GM21390 (cell line): Measurements from ENCODE around the gene ADIRF.
"Not testable (repeated sequence)": the region's sequence is repeated elsewhere in the genome, so short reads cannot be mapped to it uniquely, and the experiment has no call there.

Experiments used
- ATAC-seq: cut with Tn5 transposase; IDR thresholded peaks from one replicate; pipeline ENCODE4 v1.9.1; 2021; ENCODE audit not compliant: unreplicated experiment

Gene ADIRF

DNA sequence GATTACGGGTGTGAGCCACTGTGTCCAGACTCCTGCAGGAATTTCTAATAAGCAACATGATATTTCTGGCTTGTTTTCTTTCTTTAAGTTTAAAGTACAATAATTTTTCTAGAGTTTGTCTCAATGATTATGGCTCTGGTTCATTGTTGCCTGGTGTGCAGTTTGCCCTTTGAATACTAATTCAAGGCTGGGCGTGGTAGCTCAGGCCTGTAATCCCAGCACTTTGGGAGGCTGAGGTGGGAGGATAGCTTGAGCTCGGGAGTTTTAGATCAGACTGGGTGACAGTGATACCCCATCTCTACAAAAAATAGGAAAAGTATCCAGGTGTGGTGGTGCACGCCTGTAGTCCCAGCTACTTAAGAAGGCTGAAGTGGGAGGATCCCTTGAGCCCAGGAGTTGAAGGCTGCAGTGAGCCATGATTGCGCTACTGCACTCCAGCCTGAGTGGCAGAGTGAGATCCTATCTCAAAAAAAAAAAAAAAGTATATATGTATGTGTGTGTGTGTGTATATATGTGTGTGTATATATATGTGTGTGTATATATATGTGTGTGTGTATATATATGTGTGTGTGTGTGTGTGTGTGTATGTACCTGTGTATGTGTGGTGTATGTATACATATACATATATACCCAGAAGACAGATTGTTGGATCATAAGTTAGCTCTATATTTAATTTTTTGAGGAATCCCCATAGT is 8.2 kb downstream of the ADIRF start:
- no peak for ATAC-seq

DNA sequence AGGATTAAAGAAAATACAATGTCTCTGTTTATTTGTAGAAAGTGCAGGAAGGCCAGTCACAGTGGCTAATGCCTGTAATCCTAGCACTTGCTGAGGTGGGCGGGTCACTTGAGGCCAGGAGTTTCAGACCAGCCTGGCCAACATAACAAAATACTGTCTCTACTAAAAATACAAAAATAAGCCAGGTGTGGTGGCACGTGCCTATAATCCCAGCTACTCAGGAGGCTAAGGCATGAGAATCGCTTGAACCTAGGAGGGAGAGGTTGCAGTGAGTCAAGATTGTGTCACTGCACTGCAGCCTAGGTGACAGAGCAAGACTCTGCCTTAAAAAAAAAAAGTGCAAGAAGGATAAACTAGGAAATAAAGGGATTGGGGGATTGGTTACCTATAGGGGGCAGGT is 10.2 kb downstream of the ADIRF start:
- ATAC-seq = not testable (repeated sequence)

DNA sequence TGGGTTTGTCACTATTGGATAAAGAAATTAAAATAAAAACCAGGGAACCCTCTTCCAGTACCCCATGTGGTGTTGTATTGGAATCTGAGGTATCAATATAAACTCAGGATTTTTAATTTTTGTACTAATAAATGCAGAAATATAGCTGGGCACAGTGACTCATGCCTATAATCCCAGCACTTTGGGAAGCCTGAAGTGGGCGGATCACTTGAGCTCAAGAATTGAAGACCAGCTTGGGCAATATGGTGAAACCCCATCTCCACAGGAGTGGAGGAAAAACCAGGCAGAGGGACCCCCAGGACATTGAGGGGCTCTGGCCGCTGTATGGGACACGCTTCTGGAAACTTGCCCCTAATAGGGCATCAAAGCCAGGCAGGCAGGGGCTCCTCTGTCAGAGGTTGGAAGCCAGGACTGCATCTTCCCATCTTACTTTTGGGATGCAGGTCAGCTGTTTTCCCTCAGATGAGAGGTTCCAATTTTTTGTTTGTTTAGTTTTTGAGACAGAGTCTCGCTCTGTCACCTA is 11.1 kb downstream of the ADIRF start:
- ATAC-seq = no peak

DNA sequence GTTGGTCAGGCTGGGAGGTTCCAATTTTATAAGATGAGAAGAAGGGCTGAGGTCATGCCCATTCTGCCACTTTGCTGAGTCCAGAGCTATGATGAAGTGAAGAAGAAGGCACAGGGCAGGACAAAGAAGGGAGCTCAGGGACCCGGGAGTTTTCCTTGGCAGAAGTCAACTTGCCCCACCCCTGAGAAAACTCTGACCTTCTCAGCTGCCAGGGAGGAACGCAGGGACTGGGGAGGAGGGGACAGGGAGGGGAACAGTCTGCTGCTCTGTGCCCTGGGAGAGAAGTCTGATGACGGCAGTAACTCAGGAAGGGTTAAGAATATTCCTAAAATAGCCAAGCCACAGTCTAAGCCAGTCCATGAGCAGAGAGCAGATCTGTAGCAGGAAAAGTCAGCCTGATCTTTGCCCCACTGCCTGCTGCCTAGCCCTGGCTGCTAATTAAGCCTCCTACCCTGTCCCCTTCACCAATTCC is 11.7 kb downstream of the ADIRF start:
- no peak for ATAC-seq

DNA sequence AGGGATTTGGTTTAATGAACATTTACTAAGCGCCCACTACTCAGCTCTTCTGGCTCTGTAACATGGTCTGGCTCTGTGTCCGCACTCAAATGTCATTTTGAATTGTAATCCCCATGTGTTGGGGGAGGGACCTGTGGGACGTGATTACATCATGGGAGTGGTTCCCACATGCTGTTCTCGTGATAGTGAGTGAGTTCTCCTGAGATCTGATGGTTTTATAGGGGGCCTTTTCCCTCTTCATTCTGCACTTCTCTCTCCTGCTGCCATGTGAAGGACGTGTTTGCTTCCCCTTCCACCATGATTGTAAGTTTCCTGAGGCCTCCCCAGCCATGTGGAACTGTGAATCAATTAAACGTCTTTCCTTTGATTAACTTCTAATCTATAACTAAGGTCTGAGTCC is 12.7 kb downstream of the ADIRF start:
- not testable (repeated sequence) for ATAC-seq

DNA sequence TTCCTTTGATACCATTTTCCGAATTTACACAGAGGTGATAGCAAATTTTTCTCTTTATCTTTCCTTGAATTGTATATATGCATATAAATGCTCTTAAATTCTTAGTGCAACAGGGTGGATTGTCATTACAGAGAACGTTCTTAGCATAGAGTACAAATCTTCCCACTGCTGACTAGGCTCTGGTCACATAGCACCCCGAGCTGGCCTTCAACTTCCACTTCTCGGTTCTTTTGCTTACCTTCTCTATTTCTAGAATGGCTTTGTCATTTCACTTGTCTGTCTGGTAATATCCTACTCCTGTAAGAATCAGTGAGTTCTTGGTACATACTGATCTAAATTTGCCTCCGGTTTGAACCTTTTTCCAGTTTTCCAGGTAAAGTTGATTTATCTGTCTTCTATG is 13.4 kb downstream of the ADIRF start:
- ATAC-seq = no peak

DNA sequence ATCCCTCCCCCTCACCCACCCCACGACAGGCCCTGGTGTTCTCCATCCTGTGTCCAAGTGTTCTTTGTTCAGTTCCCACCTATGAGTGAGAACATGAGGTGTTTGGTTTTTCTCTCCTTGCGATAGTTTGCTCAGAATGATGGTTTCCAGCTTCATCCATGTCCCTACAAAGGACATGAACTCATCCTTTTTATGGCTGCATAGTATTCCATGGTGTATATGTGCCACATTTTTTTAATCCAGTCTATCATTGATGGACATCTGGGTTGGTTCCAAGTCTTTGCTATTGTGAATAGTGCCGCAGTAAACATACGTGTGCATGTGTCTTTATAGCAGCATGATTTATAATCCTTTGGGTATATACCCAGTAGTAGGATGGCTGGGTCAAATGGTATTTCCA is 16.2 kb downstream of the ADIRF start:
- not testable (repeated sequence) for ATAC-seq

DNA sequence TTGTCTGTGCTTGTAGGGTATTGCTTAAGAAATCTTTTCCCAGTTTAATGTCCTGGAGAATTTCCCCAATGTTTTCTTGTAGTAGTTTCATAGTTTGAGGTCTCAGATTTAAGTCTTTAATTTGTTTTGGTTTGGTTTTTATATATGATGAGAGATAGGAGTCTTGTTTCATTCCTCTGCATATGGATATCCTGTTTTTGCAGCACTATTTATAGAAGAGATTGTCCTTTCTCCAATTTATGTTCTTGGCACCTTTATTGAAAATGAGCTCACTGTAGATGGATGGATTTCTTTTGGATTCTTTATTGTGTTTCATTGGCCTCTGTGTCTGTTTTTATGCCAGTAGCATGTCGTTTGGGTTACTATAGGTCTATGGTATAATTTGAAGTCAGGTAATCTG is 20.2 kb downstream of the ADIRF start:
- ATAC-seq = no peak

DNA sequence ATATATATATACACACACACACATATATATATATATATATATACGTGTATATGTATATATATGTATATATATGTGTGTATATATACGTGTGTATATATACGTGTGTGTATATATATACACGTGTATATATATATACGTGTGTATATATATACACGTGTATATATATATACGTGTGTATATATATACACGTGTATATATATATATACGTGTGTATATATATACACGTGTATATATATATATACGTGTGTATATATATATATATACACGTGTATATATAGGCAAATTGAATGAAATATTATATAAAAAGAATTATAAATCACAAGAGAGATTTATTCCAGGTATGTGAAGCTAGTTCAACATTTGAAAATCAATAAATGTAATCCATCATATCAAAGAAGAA is 23.1 kb downstream of the ADIRF start:
- not testable (repeated sequence) for ATAC-seq

DNA sequence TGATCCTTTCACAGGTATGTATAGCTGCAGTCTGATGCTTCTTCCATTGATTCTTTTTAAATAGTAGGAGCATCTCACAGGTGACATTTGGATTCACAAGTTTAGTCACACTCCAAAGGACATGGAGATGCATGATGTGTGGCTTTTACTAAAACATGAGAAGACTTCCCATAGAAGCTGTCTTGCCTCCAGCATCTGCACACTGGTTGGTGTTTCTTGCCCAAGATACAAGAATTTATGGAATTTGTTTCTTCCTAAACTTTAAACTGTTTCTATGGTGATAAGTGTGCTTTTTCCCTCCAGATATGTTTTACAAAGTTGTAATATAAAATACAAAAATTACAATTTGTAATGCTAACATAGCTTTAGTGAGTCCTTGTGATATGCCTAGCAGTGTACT is 24.2 kb downstream of the ADIRF start:
- no peak for ATAC-seq

DNA sequence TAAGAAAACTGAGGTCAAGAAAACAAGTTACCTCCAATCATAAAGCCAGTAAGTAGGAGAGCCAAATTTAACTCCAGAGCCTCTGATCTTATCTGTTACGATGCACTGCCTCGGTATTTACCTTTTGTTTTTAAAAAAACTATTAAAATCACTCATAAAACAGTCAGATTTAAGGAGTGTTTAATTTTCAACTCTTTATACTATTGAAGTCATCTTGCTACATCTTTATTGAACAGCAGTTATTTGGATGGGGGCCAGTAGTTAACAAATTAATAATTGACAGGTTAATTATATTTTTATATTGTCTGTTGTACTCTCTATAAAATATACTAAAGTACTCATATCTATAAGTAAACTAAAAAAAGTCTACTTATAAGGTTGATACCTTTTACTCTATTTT is 24.6 kb downstream of the ADIRF start:
- no peak for ATAC-seq

DNA sequence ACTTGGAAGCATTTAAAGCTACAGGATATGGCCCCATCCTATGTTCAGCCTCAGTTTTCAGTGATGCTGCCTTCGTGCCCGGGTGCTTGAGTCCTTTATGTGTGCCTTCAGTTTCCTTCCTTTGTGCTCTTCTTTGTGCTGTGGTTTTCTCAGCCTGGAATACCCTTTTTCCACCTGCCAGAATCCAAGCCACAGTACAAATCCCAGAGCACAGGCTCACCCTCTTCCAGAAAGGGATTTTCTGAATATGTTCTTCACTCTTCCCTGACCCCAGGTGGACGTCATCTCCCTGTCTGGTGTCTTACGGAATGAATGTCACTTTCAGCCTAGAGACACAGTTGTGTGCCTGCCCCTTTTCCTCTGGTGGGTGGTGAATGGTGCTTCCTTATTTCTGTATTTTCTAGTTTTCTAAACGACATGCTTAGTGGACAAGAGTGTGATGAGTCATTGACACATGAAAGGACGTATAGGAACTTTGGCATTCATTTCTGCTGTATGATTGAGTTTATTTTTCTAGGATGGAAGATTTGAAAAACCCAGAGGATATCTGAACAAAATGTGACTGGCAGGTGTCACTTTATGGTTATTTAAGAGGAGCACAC is 31.6 kb downstream of the ADIRF start:
- ATAC-seq = not testable (repeated sequence)

DNA sequence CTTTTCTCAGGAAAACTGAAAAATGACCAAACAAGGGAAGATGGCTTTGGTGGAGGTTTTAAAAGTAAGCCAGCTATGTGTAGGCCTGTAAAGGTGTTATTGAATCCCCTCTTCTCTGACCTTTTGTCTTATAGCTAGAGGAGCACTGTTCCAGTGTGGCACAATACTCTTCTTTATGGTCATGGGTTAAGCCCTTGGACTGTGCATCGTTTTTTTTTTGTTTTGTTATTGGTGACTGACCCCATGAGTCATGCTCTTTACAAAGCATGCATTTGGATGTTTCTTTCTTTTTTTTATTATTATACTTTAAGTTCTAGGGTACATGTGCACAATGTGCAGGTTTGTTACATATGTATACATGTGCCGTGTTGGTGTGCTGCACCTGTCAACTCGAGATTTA is 32.2 kb downstream of the ADIRF start:
- no peak for ATAC-seq

DNA sequence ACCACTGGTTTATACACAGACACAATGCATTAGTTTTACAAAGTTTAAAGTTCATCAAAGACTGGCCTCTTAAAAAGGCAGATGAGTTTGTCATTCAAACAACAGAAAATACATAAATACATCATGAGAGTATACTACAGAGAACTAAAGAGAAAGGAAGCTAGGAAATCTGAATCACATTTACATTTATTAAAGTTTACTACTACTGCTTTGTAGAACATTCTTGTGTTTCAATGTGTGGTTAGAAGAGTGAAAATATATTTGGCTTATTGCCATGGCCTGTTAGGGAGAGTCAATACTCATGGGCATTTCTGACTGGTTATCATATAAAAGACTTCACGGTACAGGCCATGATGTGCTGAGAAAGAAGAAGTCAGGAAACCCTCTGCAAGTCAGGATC is 38.8 kb downstream of the ADIRF start:
- not testable (repeated sequence) for ATAC-seq

DNA sequence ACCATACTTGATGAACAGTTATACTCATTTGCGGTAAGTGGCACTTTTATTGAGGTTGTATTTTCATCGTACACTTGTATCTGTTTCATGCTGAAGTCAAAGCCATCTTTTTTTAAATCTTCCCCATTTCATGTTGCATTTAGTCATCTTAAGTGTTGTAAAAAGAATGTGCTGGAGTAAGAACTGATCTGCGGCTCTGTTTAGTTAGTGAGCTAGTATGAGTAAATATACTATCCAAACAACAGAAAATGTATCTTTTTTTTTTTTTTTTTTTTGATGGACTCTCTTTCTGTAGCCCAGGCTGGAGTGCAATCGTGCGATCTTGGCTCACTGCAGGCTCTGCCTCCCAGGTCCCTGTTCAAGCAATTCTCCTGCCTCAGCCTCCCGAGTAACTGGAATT is 39.4 kb downstream of the ADIRF start:
- ATAC-seq = not testable (repeated sequence)

DNA sequence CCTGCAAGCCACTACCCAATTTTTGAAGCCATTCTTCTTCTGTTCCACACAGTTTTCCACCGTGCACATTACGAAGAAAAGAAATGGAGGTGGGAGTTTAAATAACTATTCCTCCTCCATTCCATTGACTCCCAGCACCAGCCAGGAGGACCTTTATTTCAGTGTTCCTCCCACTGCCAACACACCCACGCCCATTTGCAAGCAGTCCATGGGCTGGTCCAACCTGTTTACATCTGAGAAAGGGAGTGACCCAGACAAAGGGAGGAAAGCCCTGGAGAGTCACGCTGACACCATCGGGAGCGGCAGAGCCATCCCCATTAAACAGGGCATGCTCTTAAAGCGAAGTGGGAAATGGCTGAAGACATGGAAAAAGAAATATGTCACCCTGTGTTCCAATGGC is 40.0 kb downstream of the ADIRF start:
- ATAC-seq = not testable (repeated sequence)

DNA sequence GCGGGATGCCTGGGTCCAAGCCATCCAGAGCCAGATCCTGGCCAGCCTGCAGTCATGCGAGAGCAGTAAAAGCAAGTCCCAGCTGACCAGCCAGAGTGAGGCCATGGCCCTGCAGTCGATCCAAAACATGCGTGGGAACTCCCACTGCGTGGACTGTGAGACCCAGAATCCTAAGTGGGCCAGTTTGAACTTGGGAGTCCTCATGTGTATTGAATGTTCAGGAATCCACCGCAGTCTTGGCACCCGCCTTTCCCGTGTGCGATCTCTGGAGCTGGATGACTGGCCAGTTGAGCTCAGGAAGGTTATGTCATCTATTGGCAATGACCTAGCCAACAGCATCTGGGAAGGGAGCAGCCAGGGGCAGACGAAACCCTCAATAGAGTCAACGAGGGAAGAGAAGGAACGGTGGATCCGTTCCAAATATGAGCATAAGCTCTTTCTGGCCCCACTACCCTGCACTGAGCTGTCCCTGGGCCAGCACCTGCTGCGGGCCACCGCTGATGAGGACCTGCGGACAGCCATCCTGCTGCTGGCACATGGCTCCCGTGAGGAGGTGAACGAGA is 40.9 kb downstream of the ADIRF start:
- not testable (repeated sequence) for ATAC-seq

DNA sequence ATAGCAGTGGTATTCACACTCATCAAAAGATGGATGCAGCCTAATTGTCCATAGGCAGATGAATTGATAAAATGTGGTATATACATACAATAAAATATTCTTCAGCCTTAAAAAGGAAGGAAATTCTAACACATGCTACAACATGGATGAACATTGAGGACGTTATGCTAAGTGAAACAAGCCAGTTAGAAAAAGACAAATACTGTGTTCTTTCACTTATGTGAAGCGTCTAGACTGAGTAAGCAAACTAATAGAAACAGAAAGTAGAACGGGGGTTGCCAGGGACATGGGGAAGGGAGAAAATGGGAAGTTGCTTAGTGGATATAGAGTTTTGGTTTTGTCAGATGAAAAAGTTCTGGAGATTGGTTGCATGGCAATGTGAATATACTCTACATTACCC is 45.2 kb downstream of the ADIRF start:
- not testable (repeated sequence) for ATAC-seq

DNA sequence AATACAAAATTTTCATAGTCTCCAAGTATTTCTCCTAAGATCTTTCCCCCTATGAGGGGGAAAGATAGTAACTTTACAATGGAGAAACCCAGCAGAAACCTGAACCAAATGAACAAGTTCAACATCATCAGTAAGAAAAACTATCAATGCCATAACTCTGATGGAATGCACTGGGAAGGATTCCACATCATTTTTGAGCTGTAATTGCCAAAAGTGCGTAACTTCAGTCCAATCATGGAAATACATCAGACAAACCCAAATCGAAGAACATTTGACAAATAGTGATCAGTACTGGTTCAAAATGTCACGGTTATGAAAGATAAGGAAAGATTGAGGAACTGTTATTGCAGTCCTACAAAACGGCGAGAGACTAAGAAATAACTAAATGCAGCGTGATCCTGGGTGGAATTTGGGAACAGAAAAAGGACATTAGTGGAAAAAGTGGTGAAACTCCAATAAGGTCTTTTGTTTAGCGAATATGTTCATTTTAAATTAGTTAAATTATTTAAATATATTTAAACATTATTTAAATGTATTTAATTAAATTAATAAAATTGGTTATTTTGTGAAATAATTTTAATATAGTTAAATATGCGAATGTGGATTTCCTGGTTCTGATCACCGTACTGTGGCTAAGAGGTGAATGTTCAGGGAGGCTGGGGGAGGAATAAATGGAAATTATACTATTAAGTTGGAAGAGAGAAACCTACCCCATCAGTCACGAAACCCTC is 46.9 kb downstream of the ADIRF start:
- ATAC-seq = not testable (repeated sequence)

DNA sequence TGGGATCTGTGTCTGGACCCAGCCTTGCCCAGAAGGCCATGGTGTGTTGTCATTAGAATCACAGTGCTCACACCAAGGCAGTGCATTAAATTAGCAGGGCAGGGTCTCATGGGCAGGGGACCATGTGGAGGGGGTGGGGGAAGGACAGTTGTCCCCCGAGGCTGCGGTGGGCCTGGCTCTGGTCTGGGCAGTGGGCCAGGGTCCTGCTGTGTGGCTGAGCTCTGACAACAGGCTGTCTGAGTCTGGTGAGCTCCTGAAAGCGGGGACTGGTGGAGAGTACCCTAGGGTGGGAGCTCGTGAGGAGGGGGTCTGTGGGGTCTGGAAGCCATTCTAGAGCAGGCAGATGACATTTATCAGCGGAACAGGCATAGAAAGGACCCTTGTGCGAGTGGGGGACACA is 49.8 kb downstream of the ADIRF start:
- not testable (repeated sequence) for ATAC-seq

DNA sequence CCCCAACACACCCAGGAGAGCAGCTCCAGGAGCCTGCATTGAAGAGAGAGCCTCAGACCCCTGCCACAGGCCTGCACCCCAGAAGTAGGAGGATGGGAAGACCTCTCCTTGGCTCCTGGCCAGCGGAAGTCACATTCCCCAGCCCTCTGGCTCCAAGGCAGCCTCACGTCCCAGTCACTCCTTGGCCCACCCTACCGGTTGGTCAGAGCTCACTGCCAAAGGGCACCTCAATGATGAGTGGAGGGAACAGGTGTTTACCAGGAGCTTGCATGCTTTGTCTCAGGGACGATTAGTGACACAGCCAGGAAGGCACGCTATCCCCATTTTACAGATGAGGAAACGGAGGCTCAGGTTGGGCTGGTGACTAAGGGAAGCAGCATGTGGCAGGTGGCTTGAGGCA is 50.8 kb downstream of the ADIRF start:
- ATAC-seq = not testable (repeated sequence)
